Thyroid gland (tissue), 4 donors: Measurements from ENCODE around the gene RNASET2. TPM values are rescaled to one million over a fixed set of nuclear protein-coding genes. Genes with fewer than 3 reads are reported as not detected.

Experiments
- DNase-seq, 2 donors: peaks; one replicate each; pipeline ENCODE4 v3.0.0-alpha.2; 2019
- H3K27ac ChIP-seq, 3 donors: fragments of 200-600 bp; sonication (generic); 1 replicate in 2 of 3; 2 replicates in 1 of 3; pipeline ENCODE4 v1.5.1; 2016 to 2019; ENCODE audit warnings: mild to moderate bottlenecking in 1 of 3, moderate library complexity in 1 of 3
- H3K27me3 ChIP-seq: fragments of 200-600 bp; sonication (generic); one replicate; pipeline ENCODE4 v1.5.1; 2019
- H3K36me3 ChIP-seq, 2 donors: fragments of 200-600 bp; sonication (generic); one replicate each; pipeline ENCODE4 v1.5.1; 2016 to 2019
- H3K4me1 ChIP-seq, 2 donors: fragments of 200-600 bp; sonication (generic); one replicate each; pipeline ENCODE4 v1.5.1; 2017 to 2019
- H3K4me3 ChIP-seq, 3 donors: fragments of 200-600 bp; sonication (generic); replicated peaks in 1 of 3; 1 replicate in 2 of 3; 2 replicates in 1 of 3; pipeline ENCODE4 v1.5.1; 2016; ENCODE audit warnings: mild to moderate bottlenecking in 1 of 3
- H3K9me3 ChIP-seq: fragments of 200-600 bp; sonication (generic); one replicate; pipeline ENCODE4 v1.5.1; 2017
- POLR2A ChIP-seq, 2 donors: fragments of 450-650 bp; IDR thresholded peaks; one replicate each; pipeline ENCODE4 v1.6.1; 2017; ENCODE audit warnings: antibody characterized with exemption in 2 of 2, mild to moderate bottlenecking in 2 of 2, moderate library complexity in 1 of 2
- WGBS, 2 donors: methylation state at CpG; one replicate each; pipeline ENCODE4 v1.1.5; 2017; 5-methylcytosine and 5-hydroxymethylcytosine counted together
- intact Hi-C: fragments of 100-400 bp; cut with DNase I; formaldehyde crosslinking; loops from one replicate; pipeline ENCODE4 v1.15.1; 2023
- total RNA-seq, 4 donors: library from RNA; depleted of rRNA; stranded (reverse); fragments of >200 nt; gene quantifications; one replicate each; pipeline ENCODE4 v1.2.3, GENCODE V29; 2016
- TF ChIP-seq, protein P1 (sequence below), 6 experiments: fragments of 200-600 bp in 3 of 6; fragments of 450-650 bp in 3 of 6; sonication (generic) in 3 of 6; IDR thresholded peaks; one replicate each; pipeline ENCODE4 v1.5.1; 2016 to 2019; ENCODE audit warnings: antibody characterized with exemption in 6 of 6, mild to moderate bottlenecking in 2 of 6, inconsistent platforms in 1 of 6, moderate library complexity in 1 of 6

RNASET2 gene
- total RNA-seq, 4 donors from 2014 or later, result 51.6 to 138 (median 109) TPM

DNA sequence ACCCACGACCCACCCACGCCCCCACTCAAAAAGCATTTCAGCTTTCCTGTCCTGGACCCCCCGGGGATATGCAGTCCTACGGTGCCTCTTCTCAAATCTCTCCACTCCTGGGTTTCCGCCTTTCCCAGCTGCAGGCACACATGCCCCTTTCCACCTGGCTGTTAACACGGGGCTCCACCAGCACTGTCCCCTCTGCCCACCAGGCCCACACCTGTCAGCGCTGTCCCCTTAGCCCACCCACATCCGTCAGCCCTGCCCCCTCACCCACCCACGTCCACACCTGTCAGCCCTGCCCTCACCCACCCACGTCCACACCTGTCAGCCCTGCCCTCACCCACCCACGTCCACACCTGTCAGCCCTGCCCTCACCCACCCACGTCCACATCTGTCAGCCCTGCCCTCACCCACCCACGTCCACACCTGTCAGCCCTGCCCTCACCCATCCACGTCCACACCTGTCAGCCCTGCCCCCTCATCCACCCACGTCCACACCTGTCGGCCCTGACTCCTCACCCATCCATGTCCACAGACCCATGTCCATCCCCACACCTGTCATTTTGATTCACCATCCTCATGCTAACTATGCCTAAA lies 11.6 kb downstream of the RNASET2 start:
- intact Hi-C loops, result loop anchor here (5.0 kb wide), 1 partner anchor 53 kb away; the partner anchor contains the start of gene CEP43
- no peak for DNase-seq
- no peaks in the 10 kb centered on the region for H3K27me3 ChIP-seq
- H3K4me1 ChIP-seq, result no peaks in the 10 kb centered on the region
- H3K36me3 ChIP-seq, result peaks cover 0 to 8% of the 10 kb centered on the region in 2 donors
- no peak overlapping the region for H3K4me3 ChIP-seq
- no peaks in the 10 kb centered on the region for H3K9me3 ChIP-seq
- TF ChIP-seq POLR2A (IDR thresholded peaks at IDR 0.05), result no peak
- TF ChIP-seq, protein P1, sequence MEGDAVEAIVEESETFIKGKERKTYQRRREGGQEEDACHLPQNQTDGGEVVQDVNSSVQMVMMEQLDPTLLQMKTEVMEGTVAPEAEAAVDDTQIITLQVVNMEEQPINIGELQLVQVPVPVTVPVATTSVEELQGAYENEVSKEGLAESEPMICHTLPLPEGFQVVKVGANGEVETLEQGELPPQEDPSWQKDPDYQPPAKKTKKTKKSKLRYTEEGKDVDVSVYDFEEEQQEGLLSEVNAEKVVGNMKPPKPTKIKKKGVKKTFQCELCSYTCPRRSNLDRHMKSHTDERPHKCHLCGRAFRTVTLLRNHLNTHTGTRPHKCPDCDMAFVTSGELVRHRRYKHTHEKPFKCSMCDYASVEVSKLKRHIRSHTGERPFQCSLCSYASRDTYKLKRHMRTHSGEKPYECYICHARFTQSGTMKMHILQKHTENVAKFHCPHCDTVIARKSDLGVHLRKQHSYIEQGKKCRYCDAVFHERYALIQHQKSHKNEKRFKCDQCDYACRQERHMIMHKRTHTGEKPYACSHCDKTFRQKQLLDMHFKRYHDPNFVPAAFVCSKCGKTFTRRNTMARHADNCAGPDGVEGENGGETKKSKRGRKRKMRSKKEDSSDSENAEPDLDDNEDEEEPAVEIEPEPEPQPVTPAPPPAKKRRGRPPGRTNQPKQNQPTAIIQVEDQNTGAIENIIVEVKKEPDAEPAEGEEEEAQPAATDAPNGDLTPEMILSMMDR (IDR thresholded peaks at IDR 0.05), result no peak
- H3K27ac ChIP-seq, result no peak overlapping the region
- WGBS, 2 donors, result 91 to 94% methylated on average over 14 to 16 of the region's 16 CpGs

DNA sequence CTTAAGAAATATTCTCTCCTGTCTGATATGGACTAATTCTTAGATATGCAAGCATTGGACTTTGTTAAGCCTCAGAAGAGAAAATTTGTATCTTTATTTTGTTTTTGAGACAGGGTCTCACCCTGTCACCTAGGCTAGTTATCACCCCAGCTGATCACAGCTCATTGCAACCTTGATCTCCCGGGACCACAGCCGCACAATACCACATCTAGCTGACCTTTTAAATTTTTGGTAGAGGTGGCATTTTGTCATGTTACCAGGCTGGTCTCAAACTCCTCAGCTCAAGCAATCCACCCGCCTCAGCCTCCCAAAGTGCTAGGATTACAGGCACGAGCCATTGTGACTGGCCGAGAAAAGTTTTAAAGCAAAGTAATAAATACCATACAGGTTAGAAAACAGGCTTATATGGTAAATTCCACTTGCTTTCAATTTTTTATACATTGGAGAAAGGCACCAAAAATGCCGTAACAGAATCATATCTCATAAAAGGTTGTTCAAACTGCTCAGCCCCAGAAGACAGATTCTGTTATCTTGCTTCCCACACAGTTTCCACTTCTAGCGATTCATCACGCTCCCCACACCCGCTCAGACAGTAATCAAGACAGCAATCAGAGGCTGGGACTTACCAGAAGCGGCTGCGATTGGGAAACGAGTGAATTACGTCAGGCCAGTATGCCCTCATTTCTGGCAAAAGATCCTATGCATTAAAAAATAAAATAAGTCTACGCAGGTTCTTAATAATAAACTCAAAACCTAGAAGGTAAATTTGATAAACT lies 13.8 kb downstream of the RNASET2 start:
- DNase-seq, result no peak
- intact Hi-C loops, result no loop called here
- Histone ChIP-seq H3K27ac (no peak overlapping the region), H3K4me3 (no peak overlapping the region), H3K27me3 (no peaks in the 10 kb centered on the region), H3K4me1 (no peaks in the 10 kb centered on the region), H3K9me3 (no peaks in the 10 kb centered on the region), H3K36me3 (peaks cover 6 to 17% of the 10 kb centered on the region in 2 donors)
- TF ChIP-seq POLR2A (IDR thresholded peaks at IDR 0.05), result no peak
- TF ChIP-seq, protein P1 (IDR thresholded peaks at IDR 0.05), result no peak
- 87 to 90% methylated on average over 14 of the region's 14 CpGs for WGBS, 2 donors

DNA sequence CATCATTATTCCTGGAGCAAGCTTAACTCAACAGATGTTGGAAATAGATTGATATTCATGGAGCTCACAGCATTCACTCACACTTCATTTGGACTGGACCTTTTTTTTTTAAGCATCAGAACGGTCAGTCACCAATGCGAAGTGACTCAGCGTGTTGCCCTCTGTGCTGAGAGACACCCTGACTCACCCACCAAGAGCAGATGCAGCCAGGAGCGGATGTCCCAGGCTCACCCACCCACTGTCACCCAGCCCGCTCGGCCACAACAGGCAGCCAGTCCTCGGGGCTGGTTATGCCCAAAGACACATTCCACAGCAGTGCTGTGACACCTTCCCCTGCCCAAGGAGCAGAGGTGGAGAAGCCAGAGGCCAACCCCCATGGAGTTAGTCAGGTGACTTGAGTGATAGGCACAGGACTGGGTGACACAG lies 15.7 kb downstream of the RNASET2 start:
- TF ChIP-seq POLR2A (IDR thresholded peaks at IDR 0.05), result no peak
- TF ChIP-seq, protein P1 (IDR thresholded peaks at IDR 0.05), result no peak
- H3K4me3 ChIP-seq, result no peak overlapping the region
- no peaks in the 10 kb centered on the region for H3K27me3 ChIP-seq
- peaks cover 6 to 13% of the 10 kb centered on the region in 2 donors for H3K36me3 ChIP-seq
- no peaks in the 10 kb centered on the region for H3K9me3 ChIP-seq
- intact Hi-C loops, result no loop called here
- WGBS, 2 donors, result 87 to 92% methylated on average over 7 of the region's 7 CpGs
- no peak overlapping the region for H3K27ac ChIP-seq
- no peaks in the 10 kb centered on the region for H3K4me1 ChIP-seq
- DNase-seq, result no peak

DNA sequence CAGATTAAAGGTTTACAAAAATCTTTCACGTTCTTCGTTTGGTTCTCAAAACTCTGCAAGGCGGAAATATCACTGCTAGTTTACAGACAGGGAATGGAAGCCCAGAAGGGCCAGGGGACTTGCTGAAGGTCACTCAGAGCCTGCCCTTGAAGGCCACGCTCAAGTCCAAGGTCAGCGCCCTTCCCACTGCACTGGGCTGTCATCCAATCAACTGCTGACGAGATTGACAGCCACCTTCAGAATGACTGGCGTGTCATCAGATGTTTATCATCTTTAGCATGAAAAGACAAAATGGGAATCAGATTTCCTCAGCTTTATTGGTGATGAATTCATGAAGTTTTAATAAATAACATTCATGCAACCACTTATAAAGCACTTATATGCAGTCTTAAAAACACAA lies 16.5 kb downstream of the RNASET2 start:
- H3K27ac ChIP-seq, result no peak overlapping the region
- TF ChIP-seq, protein P1 (IDR thresholded peaks at IDR 0.05), result no peak
- no peak for TF ChIP-seq POLR2A (IDR thresholded peaks at IDR 0.05)
- intact Hi-C loops, result no loop called here
- no peaks in the 10 kb centered on the region for H3K27me3 ChIP-seq
- no peak overlapping the region for H3K4me3 ChIP-seq
- no peaks in the 10 kb centered on the region for H3K9me3 ChIP-seq
- no peak for DNase-seq
- H3K4me1 ChIP-seq, result no peaks in the 10 kb centered on the region
- H3K36me3 ChIP-seq, result peaks cover 6 to 13% of the 10 kb centered on the region in 2 donors
- WGBS, 2 donors, result 88 to 90% methylated on average over 7 of the region's 7 CpGs

DNA sequence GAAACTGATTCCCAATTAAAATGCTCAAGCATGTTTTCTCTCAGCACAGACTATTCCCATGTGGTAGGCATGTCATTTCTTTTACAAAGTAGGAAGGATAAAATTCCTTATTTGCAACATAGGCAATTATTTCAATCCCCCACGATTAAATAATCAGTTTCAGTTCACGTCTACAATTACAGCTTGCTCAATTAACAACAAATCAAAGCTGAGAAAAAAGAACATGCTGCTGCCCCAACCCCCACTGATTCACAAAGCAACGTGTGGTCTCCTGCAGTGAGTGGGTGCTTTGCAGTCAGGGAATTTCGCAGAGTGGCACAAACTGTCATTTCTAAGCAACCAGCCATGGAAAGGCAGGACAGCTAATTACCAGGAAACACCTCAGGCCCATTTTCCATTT lies 17.0 kb downstream of the RNASET2 start:
- no peaks in the 10 kb centered on the region for H3K9me3 ChIP-seq
- H3K27ac ChIP-seq, result no peak overlapping the region
- H3K36me3 ChIP-seq, result peaks cover 6 to 13% of the 10 kb centered on the region in 2 donors
- no peak overlapping the region for H3K4me3 ChIP-seq
- TF ChIP-seq POLR2A (IDR thresholded peaks at IDR 0.05), result no peak
- TF ChIP-seq, protein P1 (IDR thresholded peaks at IDR 0.05), result no peak
- no peaks in the 10 kb centered on the region for H3K4me1 ChIP-seq
- intact Hi-C loops, result no loop called here
- WGBS, 2 donors, result 76 to 79% methylated on average over 4 of the region's 4 CpGs
- no peaks in the 10 kb centered on the region for H3K27me3 ChIP-seq
- no peak for DNase-seq
